AG04449 (cell line): ENCODE data around the gene LEKR1.

Experiments used
- CTCF ChIA-PET: fragments of 350-600 bp; formaldehyde crosslinking; extraction: SDS; loops from one replicate; lab custom pipeline; 2021; ENCODE audit warnings: antibody characterized with exemption; lab: Yijun Ruan, JAX
- POLR2A ChIA-PET: fragments of 400-600, 350-600 bp; formaldehyde crosslinking; extraction: SDS; loops from one replicate; lab custom pipeline; 2020; ENCODE audit warnings: antibody characterized with exemption, inconsistent platforms; lab: Yijun Ruan, JAX
- DNase-seq: peaks from one replicate; pipeline ENCODE4 v3.0.0-alpha.2; 2010; ENCODE audit warnings: low read depth, low spot score
- H3K4me3 ChIP-seq: 2 replicates; pipeline ENCODE4 v1.5.1; 2011; ENCODE audit warnings: low read depth, mild to moderate bottlenecking, control low read depth, low read length
- TF ChIP-seq, protein P1 (sequence below): IDR thresholded peaks from one replicate; pipeline ENCODE4 v1.5.1; 2011; ENCODE audit warnings: mild to moderate bottlenecking, moderate library complexity, low read length, control low read depth, inconsistent platforms; ENCODE audit not compliant: insufficient read depth; ENCODE audit errors: missing control alignments

Gene LEKR1

DNA sequence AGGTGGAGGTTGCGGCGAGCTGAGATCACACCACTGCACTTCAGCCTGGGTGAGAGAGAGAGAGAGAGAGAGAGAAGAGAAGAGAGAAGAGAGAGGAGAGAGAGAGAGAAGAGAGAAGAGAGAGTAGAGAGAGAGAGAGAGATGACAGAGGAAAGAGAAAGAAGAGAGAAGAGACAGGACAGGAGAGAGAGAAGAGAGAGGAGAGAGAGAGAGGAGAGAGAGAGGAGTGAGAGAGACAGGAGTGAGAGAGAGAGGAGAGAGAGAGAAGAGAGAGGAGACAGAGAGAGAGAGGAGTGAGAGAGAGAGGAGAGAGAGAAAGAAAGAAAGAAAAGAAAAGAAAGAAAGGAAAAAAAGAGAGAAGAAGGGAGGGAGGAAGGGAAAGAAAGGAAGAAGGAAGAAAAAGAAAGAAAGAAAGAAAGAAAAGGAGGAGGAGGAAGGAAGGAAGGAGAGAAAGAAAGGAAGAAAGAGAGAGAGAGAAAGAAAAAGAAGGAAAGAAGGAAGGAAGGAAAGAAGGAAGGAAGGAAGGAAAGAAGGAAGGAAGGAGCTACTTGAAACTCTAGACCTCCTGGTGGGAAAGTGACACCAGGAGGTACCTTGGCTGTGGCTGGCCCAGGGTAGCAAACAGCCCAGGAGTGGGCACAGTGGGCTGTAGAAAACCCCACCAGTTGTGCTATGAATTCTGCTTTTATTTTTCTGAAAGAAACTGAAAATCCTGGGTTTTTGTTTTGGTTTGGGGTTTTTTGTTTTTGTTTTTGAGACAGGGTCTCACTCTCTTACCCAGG lies 245.8 kb downstream of the LEKR1 start:
- H3K4me3 ChIP-seq = no peak overlapping the region
- POLR2A ChIA-PET = no interaction called here
- TF ChIP-seq, protein P1, sequence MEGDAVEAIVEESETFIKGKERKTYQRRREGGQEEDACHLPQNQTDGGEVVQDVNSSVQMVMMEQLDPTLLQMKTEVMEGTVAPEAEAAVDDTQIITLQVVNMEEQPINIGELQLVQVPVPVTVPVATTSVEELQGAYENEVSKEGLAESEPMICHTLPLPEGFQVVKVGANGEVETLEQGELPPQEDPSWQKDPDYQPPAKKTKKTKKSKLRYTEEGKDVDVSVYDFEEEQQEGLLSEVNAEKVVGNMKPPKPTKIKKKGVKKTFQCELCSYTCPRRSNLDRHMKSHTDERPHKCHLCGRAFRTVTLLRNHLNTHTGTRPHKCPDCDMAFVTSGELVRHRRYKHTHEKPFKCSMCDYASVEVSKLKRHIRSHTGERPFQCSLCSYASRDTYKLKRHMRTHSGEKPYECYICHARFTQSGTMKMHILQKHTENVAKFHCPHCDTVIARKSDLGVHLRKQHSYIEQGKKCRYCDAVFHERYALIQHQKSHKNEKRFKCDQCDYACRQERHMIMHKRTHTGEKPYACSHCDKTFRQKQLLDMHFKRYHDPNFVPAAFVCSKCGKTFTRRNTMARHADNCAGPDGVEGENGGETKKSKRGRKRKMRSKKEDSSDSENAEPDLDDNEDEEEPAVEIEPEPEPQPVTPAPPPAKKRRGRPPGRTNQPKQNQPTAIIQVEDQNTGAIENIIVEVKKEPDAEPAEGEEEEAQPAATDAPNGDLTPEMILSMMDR = no peak
- CTCF ChIA-PET = interaction anchor here (5.7 kb wide), 1 partner anchor 9 kb away, joined by 39 read pairs; no protein-coding TSS in a partner anchor
- no peak for DNase-seq

DNA sequence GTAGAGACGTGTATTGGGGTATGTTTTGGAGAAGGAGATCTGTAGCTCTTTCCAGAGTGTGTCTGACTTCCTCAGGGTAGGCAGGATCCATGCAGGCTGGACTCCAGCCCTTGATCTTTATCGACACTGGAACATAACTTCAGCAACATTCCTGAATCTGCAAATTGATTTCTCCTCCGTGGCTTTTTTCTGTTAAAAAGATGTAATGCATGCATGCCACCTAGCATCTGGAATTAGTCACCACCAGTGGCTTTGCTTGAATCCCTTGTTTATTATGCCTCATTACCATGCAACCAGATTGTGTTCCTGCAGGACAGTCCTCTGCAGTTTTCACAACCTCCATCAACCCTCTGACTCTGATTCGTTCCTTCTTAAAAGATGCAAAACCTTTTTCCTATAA lies 247.7 kb downstream of the LEKR1 start:
- H3K4me3 ChIP-seq = no peak overlapping the region; the same call in 1 of the 2 replicates
- no peak for DNase-seq
- POLR2A ChIA-PET = no interaction called here
- CTCF ChIA-PET = interaction anchor here (0.6 to 5.7 kb wide), 4 partner anchors 7 to 400 kb away, joined by 4 to 39 read pairs (median 6); no protein-coding TSS in a partner anchor
- TF ChIP-seq, protein P1 = no peak

DNA sequence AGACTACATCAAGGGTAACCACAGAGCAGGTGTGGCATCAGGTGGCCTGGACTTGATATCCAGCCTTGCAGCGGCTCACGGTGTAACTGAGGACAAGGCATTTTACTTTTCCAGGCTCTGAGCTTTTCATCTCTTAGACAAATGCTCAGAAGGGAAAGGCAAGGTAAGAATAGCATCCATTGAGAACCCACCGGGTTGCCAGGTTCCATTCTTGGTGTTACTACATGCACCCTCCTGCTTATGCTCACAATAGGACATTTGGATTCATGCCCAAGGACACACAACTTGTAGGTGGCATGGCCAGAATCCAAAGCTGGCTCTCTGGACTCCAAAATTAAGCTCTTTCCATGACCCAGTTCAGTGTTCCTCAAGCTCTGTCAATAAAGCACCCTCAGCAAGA lies 248.3 kb downstream of the LEKR1 start:
- no peak overlapping the region for H3K4me3 ChIP-seq
- POLR2A ChIA-PET = no interaction called here
- no peak for DNase-seq
- CTCF ChIA-PET = interaction anchor here (1.4 kb wide), 1 partner anchor 9 kb away, joined by 3 read pairs; no protein-coding TSS in a partner anchor
- TF ChIP-seq, protein P1 = no peak

DNA sequence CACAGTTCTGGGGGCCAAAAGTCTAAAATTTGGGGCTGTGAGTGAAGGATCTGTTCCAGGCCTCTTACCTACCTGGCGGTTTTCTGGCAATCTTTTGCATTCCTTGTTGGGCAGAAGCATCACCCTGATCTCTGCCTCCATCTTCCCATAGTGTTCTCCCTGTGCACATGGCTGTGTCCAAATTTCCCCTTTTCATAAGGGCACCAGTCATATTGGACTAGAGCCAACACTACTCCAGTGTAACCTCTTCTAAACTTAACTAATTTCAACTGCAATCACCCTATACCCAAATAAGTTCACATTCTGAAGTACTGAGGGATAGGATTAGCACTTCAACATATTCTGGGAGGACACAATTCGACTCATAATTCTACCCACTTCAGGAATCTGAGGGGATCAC lies 248.8 kb downstream of the LEKR1 start:
- ChIA-PET POLR2A (no interaction called here), CTCF (interaction anchor here (1.4 kb wide), 1 partner anchor 9 kb away, joined by 3 read pairs; no protein-coding TSS in a partner anchor)
- no peak for DNase-seq
- TF ChIP-seq, protein P1 = no peak
- no peak overlapping the region for H3K4me3 ChIP-seq

DNA sequence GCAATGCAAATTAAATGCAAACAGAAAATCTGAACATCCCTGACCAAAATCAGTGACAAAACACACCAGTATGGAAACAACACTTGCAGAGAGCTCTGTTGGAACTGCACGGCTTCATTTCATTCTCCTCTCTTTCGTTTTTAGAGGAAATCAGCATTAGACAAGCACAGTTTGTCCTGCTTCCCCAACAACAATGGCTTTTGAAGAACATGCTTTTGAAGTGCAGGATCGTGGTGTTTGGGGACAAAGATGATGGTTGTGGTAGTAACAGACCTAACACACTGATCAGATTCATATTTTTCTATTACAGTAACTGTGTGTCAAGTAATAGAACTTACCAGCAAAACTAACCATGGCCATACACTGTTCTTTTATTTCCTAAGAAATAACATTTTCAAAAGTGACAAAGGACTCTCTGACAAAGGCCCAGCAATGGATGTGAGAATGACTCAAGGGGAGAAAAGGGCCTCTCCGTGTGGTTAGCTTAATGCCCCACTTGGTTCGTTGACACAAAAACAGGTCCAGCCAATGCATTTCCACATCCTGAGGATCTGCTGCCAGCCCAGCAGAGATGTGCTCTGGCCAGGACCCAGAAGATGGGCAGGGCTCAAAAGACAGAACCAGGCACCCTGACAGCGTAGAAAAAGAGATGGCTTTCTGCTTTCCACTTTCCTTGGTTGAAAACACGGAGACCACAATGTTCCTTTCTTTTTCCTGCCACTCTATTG lies 249.7 kb downstream of the LEKR1 start:
- POLR2A ChIA-PET = no interaction called here

More for the DNA sequence above, 249.7 kb downstream of the LEKR1 start:
- no peak overlapping the region for H3K4me3 ChIP-seq
- TF ChIP-seq, protein P1 = no peak
- DNase-seq = no peak
- CTCF ChIA-PET = interaction anchor here (1.3 to 1.4 kb wide), 2 partner anchors 10 to 54 kb away, joined by 3 read pairs; no protein-coding TSS in a partner anchor
